GM18517 (cell line): ENCODE data around the gene SPATA31C2.
"Not testable (repeated sequence)": the region's sequence is repeated elsewhere in the genome, so short reads cannot be mapped to it uniquely, and the experiment has no call there.

Source experiments
- ATAC-seq: cut with Tn5 transposase; IDR thresholded peaks from one replicate; pipeline ENCODE4 v1.9.1; 2021; ENCODE audit warnings: mild to moderate bottlenecking, moderate library complexity; ENCODE audit not compliant: unreplicated experiment

SPATA31C2 gene

DNA sequence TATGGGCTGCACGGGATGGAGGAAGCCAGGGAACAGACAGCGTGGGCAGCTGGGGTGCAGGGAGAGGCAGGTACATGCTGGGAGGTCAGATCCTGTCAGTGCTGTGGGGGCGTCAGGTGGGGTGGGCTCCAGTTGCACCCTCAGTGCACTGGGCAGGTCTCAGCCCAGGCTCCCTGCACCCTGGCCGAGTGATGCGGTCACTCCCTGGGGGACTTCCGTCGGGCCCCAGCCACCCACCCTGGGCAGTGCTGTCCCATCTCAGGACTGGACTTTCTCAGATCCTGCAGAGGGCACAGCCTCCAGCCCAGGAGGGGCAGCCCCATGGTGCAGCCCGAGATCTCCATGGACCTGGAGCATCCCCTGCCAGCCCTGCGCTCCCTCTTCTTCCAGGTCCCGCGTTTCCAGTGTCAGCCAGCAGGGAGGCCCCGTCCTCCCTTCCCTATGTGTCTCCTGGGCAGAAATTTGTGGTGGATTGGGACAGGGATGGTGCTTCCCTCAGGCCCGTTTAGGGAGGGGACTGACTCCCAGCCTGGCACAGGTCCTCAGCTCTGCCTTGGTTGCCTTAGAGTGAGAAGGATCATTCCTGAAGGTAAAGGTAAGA, 10.5 kb downstream of the SPATA31C2 start:
- not testable (repeated sequence) for ATAC-seq

- not testable (repeated sequence) for ATAC-seq
These were observed 14.9 kb downstream of the SPATA31C2 start for GRCh38 chr9:88123413-88123812.

- ATAC-seq = not testable (repeated sequence)
These were observed 20.2 kb downstream of the SPATA31C2 start for GRCh38 chr9:88118121-88118520.

DNA sequence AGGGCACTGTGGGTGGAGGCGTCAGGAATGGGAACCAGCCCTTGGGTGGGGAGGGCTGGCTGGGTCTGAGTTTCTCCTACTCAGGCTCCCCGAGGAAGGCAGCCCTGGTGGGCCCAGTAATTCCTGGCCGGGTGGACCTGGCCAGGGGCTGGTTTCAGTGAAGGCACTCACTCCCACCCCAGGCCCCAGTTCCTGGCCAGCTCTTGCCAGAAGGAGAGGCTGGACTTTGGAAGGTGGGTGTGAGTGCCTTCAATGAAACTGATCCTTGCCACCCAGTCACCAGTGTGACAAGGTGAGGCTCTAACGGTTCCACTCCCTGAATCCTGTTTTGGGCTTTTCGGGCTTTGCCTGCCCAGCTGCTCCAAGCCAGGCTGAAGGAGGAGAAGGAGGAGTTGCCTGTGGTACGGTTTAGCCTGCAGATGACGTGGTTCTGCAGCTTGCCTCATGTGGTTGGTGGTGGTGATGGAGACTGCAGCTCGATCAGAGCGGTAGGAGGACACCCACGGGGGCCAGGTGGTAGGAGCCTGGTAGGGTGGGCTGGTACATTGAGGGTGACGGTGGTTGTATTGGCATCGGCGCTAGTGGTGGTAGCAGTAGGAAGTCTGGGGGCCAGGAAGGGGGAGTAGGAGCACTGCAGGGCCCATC, 23.2 kb downstream of the SPATA31C2 start:
- not testable (repeated sequence) for ATAC-seq

- not testable (repeated sequence) for ATAC-seq
These were observed 23.9 kb downstream of the SPATA31C2 start for GRCh38 chr9:88114283-88114967.

GRCh38 chr9:88113156-88114130, 24.8 kb downstream of the SPATA31C2 start:
- not testable (repeated sequence) for ATAC-seq

DNA sequence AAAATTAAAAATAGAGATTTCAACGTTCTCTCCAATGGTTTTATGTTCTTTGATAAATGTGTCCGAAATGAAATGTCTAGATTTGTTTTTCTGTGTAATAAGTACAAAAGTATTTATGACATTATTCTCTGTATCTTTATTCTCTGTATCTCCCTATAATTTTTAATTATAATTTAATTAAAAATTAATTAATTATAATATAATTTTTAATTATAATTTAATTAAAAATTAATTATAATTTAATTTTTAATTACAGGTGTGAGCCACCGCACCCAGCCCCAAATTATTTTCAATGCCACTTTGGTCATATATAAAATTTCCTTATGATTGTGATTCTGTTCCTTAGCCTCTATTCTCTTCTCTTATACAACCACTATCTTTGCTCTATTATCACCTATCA, 28.2 kb downstream of the SPATA31C2 start:
- ATAC-seq = no peak

- ATAC-seq = no peak
These were observed 29.5 kb downstream of the SPATA31C2 start for GRCh38 chr9:88108779-88109178.

GRCh38 chr9:88106492-88106891, 31.8 kb downstream of the SPATA31C2 start:
- no peak for ATAC-seq

DNA sequence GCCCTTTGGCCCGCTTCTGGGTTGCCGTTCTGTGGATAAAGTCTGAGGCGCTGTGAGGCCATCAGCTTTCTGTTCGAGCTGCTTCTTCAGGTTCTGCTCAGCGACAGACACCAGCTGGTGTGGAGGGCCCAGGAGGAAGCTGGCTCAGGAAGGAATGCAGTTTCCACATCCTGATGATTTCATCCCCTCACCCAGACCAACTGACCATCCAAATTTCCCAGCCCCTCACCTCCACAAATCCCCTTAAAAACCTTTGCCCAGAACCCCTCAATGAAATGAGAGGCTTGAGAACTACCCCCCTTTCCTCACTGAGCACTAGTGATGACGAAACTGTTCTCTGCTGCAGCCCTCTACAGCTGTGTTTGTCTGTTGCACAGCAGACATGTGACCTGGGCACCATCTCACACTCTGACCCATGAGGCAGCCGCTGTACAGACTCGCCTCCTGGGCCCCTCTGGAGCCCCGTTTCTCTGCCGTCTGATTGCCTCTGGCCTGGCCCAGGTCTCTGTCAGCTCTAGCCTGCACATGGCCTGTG, 45.4 kb downstream of the SPATA31C2 start:
- ATAC-seq = no peak

GRCh38 chr9:88090151-88090581, 48.1 kb downstream of the SPATA31C2 start:
- no peak for ATAC-seq

DNA sequence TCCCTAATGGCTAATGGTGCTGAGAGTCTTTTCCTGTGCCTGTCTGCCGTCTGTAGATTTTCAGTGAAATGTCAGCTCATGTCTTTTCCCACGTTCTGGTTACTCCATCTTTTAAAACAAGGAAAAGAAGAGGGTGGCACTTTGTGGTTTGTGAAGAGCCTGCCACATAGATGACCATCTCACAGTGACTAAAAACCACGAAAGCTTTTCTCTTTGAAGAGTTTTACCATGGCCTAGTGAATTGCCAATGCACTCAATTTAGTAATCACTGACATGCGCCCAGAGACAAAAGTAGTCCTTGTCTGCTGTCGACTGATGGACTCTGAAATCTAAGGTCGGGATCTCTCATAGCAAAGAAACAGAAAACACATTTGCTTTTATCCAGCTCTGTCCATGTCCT, 50.4 kb downstream of the SPATA31C2 start:
- no peak for ATAC-seq

GRCh38 chr9:88085476-88085875, 52.8 kb downstream of the SPATA31C2 start:
- no peak for ATAC-seq

- ATAC-seq = no peak
These were observed 53.7 kb downstream of the SPATA31C2 start for GRCh38 chr9:88084357-88085183.
